NCI-H345 treated with DMSO at 0.1 percent for 48 hours (cell line): Measurements from ENCODE around the gene LILRB5.
"Not testable (repeated sequence)": the region's sequence is repeated elsewhere in the genome, so short reads cannot be mapped to it uniquely, and the experiment has no call there.

Source experiments
- DNase-seq: peaks from one replicate; lab custom pipeline; 2025; ENCODE audit not compliant: unreplicated experiment; lab: John Stamatoyannopoulos, UW

LILRB5 gene

DNA sequence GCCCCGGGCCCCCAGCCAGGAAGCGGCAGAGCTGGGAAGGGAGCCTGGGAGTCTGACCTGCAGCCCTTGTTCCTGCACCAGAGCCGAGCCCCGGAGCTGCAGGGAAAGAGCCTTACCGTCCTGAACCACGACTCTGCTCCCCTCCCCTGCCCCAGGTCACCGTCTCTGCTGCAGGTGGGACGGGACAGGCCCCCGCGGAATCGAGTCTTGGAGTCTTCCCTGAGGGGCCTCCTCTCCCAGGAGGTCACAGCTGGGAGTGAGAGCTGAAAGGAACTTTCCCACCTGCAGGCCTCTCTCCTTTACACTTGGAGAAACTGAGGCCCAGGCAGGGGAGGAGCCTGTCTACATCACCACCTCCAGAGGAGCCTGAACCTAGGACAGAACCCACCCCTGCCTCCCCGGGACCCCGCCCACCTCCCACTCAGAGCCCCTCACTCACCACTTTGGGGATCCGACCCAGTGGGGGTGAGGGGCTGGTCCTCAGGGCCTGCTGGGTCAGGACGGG is 20.1 kb upstream of the LILRB5 start:
- DNase-seq = not testable (repeated sequence)

DNA sequence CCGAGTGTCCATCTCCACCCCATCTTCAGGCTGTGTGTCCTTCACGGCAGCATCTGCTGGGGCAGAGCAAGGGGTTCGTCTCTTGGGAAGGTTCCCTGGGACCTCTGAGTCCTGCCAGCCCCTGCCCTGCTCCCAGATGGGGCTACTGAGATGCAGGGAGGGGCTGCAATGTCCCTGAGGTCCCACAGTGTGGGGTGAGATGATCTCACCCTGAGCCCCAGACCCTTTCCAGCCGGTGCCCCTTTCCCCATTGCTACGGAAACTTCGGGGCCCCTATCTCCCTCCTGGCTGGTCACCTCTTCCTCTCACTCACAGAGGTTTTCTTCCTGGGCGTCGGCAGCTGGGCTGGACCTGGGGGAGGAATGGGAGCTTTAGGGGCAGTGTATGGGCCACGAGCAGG is 18.9 kb upstream of the LILRB5 start:
- no peak for DNase-seq

DNA sequence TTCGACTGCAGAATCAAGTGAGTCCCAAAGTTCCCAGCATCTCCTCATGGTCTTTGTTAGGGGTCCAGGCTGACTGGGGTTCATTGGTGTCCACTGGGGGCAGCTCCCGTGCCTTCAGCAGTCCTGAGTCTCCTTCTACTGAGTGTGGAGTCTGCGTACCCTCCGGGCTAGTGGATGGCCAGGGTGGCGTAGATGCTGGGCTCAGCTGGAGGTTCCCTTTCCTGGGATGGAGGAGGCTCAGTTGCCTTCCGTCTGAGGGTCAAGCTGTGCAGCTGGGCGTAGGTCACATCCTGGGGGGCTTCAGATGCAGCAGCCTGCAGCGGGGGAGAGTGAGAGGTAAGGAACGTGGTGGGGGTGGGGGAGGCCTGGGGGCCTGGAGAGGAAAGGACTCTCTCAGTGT is 17.4 kb upstream of the LILRB5 start:
- not testable (repeated sequence) for DNase-seq

DNA sequence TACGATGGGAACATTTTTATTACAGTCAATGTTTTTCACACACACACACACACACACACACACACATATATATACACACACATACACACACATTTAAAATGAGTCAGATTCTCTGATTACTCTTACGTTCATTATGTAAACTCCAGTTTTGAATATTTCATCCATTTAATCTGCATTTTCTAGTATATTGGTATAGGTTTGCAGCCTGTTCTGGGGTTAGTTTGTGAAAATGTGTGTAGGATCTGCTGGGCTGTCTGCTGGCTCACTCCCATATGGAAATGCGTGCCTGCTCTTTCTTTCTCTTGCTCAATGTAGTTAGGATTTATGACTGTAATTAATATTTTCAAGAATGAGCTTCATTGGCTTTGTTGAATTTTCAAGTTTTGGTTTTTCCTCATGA is 16.7 kb upstream of the LILRB5 start:
- no peak for DNase-seq

DNA sequence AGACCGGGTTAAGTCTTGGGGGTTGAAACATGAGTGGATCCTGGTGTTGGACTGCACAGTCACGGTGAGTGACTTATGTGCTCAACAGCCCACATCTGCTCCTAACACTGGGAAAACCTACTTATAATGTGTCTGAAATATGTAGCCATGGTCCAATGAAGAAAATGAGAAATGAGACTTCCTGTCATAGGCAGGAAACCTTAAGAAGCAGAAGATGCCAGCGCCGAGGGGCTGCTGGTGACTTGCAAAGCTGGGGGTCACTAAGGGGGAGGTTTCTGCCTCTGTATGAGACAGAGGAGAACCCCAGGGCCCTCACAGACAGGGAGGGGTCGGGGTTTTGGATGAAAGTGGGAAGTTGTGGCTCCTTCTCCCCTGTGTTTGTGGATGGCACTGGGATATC is 15.1 kb upstream of the LILRB5 start:
- DNase-seq = not testable (repeated sequence)

DNA sequence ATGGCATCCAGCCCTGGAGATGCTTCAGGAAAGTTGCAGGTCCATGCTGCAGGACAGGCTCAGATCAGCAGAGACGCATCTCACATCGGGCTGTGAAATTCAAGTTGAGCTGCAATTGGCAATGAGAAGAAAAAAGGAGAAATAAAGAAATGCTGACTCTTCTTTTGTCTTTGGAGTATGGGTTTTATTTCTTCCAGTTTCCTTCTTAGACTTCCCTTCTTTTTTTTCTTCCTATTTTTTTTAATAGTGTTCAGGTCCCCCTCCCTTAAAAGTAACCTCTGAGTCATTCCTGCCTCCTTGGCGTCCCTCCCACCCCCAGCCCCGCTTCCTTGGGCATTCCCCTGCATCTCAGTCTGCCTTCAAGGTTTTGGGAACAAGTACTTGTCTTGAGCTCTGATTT is 14.5 kb upstream of the LILRB5 start:
- not testable (repeated sequence) for DNase-seq

DNA sequence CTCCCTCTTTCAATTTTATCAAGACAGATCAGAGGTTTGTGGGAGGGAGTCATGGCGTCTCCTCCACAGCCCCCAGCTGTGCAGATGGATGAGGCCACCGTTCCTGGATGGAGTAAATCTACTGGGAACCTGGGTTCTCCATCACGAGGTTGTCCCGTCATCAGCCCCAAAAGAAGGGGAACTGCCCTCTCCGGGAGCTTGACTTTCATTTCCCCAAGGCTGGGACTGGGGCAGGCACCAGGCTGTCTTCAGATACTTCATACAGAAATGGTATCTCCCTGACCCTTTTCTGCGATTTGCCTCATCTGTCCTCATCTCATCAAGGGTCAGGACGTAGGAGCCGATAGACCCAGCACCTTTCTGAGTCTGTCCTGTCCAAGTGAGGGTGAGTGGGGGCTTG is 14.0 kb upstream of the LILRB5 start:
- no peak for DNase-seq

DNA sequence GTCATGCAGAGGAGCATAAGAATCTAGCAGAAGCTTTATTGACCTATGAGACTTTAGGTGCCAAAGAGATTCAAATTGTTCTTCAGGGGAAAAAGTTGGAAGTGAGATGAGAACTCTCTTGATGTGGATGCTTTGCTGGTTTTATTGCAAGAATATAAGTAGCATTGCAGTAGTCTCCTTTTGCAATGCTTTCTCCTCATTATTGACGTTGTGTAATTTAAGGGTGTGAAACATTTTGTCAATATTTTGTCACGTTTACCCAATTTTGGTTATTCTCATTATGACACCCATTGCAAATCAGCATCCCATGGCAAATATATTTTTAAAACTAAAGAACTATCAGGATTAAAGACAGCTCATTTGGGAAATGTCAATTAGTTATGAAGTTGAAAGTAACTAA is 11.9 kb upstream of the LILRB5 start:
- no peak for DNase-seq

DNA sequence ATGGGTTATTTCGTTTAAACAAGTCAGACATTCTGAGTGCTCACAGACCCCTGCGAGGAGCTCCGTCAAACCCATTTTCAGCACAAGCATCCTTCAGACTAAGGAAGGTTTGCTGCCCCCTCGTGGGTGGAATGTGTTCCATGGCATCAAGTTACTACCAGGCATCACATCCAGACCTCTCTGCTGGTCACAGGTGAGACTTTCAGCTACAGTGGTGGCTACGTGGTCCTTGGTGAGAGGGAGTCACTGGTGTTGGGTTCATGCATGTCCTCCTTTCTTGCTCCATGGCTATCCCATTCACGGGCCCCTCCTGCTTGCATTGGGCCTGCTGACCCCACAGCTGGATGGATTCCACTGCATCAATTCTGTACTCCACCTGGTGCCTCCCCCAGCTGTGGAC is 9.1 kb upstream of the LILRB5 start:
- DNase-seq = no peak

DNA sequence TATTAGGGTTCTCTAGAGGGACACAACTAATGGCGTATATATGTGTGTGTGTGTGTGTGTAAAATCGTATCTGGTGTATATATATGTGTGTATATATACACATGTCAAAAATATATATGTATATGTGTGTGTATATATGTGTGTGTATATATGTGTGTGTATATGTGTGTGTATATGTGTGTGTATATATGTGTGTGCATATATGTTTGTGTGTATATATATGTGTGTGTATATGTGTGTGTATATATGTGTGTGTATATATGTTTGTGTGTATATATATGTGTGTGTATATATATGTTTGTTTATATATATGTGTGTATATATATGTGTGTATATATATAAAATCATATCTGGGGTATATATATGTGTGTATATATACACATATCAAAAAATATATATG is 5.4 kb upstream of the LILRB5 start:
- no peak for DNase-seq

DNA sequence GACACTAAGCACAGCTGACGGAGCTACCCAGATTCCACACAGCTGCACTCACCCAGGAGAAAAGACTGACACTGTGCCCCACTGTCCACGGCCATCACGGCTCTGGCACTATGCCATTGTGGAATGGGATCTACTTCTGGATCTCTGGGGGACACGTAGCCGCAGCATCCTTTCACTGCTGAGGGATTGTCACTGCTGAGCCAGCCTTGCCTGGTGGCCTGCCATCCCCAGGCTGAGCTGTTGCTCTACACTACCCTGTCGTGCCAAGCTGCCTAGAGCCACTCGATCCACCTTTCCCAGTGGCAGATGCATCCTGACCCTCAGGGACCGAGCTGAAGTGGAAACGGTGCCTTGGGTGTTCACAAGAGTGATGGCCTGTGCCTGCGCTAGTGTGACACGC is 5.0 kb upstream of the LILRB5 start:
- no peak for DNase-seq

DNA sequence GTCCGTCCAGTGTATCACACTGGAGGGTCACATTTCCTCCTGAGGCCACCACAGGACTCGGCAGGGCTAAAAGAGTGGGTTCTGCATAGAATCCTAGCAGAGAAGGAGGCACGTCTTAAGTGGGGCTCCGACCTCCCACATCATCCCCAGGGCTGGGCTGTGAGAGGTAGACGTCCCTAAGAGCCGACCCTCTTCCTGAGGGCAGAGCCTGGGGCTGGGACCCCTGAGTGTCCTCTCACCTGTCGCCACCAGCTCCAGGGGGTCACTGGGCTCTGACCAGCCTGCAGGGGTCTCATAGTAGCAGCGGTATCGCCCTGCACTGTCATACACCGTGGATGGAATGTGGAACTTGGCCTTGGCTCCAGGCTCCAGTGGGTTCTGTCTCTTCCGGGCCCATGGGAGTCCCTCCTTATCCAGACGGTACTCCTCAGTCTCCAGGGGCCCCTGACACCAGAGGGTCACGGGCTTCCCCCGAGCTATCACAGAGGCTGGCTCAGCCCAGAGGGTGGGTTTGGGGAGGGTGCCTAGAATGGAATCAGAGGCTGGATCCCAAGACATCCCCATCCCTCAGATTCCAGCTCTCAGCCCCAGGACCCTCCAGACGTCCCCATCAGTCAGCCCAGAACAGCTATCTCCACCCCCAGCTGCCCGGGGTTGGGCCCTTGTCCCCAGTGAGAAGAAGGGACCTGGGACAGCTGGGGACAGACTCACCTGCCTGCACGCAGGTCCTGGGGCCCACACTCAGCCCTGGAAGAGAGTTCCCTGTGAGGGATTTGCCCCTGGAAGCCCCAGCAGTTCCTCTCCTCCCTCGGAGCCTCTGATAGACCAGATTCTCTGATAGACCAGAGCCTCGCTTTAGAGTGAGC is 590 bp downstream of the LILRB5 start:
- no peak for DNase-seq

DNA sequence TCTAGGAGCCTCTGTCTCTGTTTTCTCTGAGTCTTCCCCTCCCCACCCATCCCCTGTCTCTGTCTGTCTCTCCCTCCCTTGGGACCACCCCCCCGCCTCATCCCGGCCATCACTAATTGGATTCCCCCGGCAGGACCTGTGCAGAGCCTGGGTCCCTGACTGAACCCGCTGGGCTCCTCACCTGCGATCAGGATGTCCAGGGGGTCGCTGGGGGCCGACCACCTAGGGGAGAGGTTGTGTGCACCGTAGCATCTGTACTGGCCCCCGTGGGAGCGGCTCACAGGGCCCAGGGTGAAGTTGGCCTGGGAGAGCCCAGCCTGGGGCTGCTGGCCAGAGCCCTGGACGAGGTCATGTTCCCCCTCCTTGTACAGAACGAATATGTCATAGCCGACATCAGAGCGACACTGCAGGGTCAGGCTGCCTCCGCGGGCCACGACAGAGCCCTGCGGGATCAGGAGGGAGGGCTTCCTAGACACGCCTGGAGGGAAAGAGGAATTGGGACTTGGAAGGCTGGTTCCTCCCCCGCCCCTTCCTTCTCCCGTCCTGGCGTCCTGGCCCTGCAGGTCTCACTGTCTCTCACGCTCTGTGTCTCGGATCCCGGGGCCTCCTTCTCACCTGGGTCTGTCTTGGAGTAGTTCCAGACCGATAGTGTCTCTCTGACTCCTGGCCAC is 1.8 kb downstream of the LILRB5 start:
- no peak for DNase-seq

DNA sequence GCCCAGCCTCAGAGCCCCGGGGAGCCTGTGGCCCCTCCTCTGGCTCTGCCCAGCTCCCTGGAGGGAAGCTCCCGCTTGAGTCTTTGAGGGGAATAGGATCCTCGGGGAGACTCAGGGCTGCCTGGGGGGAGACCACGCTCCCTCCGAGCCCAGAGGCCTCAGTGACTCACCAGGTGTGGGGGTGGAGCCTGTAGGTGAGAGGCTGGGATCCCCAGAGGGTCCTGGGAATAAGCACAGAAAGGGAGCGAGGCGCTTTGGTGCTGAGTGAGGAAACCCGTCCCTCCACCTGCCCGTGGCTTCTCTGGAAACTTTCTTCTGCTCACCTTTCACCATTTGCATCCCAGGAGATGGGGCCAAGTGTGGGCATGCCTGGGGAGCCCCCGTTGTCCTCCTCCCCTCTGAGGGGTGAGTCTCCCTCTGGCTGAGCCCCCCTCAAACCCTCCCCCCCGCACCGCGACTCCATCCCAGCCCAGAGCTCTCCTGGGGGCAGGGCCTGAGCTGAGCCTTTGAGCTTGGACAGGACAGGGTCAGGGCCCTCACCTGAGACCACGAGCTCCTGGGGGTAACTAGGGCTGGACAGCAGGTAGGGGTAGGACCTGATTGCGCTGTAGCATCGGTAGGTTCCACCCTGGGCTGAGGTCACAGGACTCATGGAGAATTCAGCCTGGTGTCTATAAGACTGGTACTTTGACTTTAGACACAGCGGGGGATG is 2.7 kb downstream of the LILRB5 start:
- no peak for DNase-seq

DNA sequence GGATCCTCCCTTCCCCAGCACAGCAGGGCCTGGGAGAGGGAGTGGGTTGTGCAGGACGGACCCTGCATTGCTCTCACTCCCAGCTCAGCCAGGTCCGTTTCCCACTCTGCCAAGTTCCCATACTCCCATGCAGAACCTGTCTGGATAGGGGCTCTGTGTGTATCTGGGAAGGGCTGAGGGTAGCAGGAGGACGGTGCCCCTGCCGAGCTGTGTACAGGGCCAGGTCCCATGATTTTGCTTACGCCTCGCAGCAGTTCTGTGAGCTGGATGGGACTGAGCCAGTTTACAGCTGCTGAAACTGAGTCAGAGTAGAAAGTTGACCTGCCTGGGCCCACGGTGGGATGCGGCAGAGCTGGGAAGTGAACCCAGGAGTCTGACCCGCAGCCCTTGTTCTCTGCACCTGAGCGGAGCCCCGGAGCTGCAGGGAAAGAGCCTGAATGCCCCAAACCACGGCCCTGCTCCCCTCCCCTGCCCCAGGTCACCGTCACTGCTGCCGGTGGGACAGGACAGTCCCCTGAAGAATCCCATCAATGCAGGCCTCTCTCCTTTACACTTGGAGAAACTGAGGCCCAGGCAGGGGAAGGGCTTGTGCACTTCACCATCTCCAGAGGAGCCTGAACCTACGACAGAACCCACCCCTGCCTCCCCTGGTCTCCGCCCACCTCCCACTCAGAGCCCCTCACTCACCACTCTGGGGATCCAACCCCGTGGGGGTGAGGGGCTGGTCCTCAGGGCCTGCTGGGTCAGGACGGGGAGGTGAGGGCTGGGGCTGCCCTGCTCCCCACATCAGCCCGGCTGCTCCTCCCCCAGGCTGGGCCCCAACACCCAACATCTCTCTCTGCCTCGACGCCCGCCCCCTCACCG is 3.5 kb downstream of the LILRB5 start:
- DNase-seq = no peak

DNA sequence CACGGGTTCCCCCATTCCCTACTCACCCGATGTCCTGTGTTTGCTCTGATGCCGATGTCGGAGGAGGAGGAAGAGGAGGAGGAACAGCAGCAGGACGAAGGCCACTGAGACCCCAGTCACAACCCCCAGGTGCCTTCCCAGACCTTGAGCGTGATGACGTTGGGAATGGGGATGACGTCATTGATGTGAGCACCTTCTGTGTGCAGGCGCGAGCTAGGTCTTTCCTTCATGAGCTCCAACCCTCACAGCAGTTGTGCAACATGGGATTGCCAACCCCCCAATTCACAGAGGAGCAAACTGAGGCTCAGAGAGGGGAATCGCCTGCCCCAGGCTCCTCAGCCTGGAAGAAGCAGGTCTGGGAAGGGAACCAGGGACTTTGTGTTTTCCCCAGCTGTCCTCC is 4.2 kb downstream of the LILRB5 start:
- DNase-seq = no peak

DNA sequence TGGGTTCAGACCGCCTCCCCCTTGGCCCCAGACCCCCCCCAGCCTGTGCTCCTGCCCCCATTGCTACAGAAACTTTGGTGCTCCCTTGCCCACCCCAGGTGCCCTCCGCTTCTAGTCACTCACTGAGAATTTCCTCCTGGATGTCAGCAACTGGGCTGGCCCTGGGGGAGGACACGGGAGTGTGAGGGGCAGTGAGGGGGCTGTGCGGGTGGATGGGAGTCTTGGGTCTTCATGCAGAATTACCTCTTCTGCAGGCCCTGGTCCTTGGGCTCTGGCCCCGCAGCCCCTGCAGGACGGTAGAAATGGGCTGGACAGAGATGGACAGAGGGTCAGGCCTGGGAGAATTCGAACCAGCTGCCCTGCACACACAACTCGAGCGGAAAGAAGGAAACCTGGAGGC is 4.8 kb downstream of the LILRB5 start:
- DNase-seq = no peak

DNA sequence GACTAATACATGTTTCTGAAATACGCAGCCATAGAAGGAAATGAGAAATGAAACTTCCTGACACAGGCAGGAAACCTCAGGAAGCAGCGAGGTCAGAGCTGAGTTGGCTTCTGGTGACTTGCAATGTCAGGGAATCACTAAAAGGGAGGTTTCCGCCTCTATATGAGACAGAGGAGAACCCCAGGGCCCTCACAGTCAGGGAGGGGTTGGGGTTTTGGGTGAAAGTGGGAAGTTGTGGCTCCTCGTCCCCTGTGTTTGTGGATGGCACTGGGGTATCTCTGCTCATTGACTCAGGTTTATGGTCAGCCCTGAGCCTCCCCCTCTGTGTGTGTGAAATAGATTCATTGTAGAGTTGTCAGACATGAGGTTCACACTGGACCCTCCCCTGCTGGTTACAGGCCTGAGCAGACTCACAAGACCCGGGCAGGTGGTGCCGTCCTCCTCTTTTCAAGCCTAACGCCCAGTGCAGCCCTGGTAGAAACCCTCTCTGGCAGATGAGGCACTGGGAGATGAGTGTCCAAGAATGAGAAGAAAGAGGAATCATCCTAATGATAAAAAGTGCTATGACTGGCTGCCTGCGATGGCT is 9.0 kb downstream of the LILRB5 start:
- no peak for DNase-seq

DNA sequence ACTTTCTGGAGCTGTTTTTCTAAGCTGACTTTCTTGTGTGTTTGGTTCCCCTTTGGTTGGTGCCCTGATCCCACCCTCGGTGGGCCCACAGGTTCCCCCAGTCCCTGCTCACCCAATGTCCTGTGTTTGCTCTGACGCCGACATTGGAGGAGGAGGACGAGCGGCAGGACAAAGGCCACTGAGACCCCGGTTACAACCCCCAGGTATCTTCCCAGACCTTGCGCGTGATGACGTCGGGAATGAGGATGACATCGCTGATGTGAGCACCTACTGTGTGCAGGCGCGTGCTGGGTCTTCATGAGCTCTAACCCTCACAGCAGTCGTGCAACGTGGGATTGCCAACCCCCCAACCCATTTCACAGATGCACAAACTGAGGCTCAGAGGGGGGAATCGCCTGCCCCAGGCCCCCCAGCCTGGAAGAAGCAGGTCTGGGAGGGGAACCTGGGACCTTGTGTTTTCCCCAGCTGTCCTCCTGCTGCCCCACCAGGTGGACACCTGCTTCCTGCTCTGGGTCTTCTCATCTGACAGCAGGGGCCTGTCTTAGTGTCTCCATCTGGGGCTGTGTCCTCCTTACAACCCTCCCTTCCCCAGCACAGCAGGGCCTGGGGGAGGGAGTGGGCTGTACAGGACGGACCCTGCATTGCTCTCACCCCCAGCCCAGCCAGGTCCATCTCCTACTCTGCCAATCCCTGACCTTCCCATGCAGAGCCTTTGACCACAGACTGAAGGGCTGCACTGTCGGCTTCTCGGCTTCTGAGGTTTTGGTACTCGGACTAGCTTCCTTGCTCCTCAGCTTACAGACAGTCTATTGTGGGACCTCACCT is 9.8 kb downstream of the LILRB5 start:
- DNase-seq = no peak

DNA sequence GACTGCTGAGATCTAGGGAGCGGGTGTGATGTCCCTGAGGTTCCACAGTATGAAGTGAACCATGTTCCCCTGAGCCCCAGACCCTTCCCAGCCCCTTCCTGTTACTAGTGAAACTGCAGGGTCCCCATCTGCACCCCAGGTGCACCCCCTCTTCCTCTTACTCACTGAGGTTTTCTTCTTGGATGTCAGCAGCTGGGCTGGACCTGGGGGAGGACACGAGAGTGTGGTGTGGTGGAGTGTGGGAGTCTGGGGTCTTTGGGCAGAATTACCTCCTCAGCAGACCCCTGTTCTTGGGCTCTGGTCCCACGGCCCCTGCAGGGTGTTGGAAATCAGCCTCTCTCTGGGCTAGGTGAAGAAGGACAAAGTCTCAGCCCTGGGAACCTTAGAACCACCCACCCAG is 11.1 kb downstream of the LILRB5 start:
- no peak for DNase-seq
